K562 (cell line): ENCODE measurements around the gene PCSK6. TPM values are rescaled to one million over a fixed set of nuclear protein-coding genes. Genes with fewer than 3 reads are reported as not detected.

Experiments
- ATAC-seq: fragments of 200-7000 bp; cut with Tn5 transposase; 3 replicates; pipeline ENCODE4 v1.9.1; 2020; ENCODE audit warnings: moderate library complexity
- BruUV-seq: library from RNA; stranded (reverse); fragments of 400-500 nt; replicated peaks from 2 replicates; lab custom pipeline; 2021; lab: Mats Ljungman, UMichigan
- CTCF ChIA-PET: fragments of 300-600 bp; formaldehyde crosslinking; extraction: SDS; loops from one replicate; lab custom pipeline; 2021; ENCODE audit warnings: low intra/inter-chr PET ratio; lab: Yijun Ruan, JAX
- POLR2A ChIA-PET: fragments of 300-600, 350-650 bp; sonication (Branson Sonifier 250); formaldehyde crosslinking; extraction: SDS; loops from one replicate; lab custom pipeline; 2021; ENCODE audit warnings: antibody characterized with exemption, inconsistent platforms; lab: Yijun Ruan, JAX
- DNase-seq, 4 experiments: peaks; one replicate each; pipeline versions ENCODE4 v3.0.0 to v3.0.0-alpha.2; 2011 to 2018; ENCODE audit warnings: low spot score in 3 of 4, mixed read lengths in 3 of 4; ENCODE audit errors: extremely low read depth in 1 of 4
- FAIRE-seq: peaks from 2 replicates; lab custom pipeline; 2011; peaks lifted over from hg19 to GRCh38; lab: Jason Lieb, UNC
- H2AFZ ChIP-seq: 2 replicates; pipeline ENCODE4 v1.6.0; 2011; ENCODE audit warnings: low read depth, low read length, control low read depth, inconsistent platforms
- H3K27ac ChIP-seq: fragments of 200-600 bp; 3 replicates; pipeline ENCODE4 v1.8.0; 2011; ENCODE audit warnings: low read depth, mild to moderate bottlenecking, control low read depth, inconsistent platforms, low read length, moderate library complexity, mixed read lengths; ENCODE audit errors: extremely low read depth
- H3K27me3 ChIP-seq, 2 experiments: fragments of 300-600 bp in 1 of 2; 2 replicates in 1 of 2; 3 replicates in 1 of 2; pipeline versions ENCODE4 v1.6.0 to v1.8.0; 2011; ENCODE audit warnings: inconsistent platforms in 2 of 2, low read length in 2 of 2, mild to moderate bottlenecking in 1 of 2, mixed read lengths in 1 of 2, moderate library complexity in 1 of 2; ENCODE audit not compliant: control insufficient read depth in 2 of 2, insufficient read depth in 2 of 2
- H3K36me3 ChIP-seq: fragments of 300-600 bp; 3 replicates; pipeline ENCODE4 v1.8.0; 2011; ENCODE audit warnings: mild to moderate bottlenecking, low read length, inconsistent platforms; ENCODE audit not compliant: control insufficient read depth, insufficient read depth
- H3K4me1 ChIP-seq, 2 experiments: fragments of 200-600 bp in 1 of 2; replicated peaks in 1 of 2; 2 replicates in 1 of 2; 3 replicates in 1 of 2; pipeline versions ENCODE4 v1.5.1 to v1.8.0; 2011; ENCODE audit warnings: inconsistent platforms in 2 of 2, low read length in 2 of 2, mild to moderate bottlenecking in 1 of 2, mixed read lengths in 1 of 2, moderate library complexity in 1 of 2; ENCODE audit not compliant: control insufficient read depth in 2 of 2, insufficient read depth in 2 of 2
- H3K4me2 ChIP-seq: 2 replicates; pipeline ENCODE4 v1.6.1; 2011; ENCODE audit warnings: low read length, control low read depth, inconsistent platforms, mixed read lengths; ENCODE audit not compliant: insufficient read depth
- H3K4me3 ChIP-seq: fragments of 200-600 bp; sonication (generic), shearing (Covaris generic); 2 replicates; pipeline ENCODE4 v1.5.1; 2016; ENCODE audit warnings: control low read depth, inconsistent platforms
- H3K79me2 ChIP-seq: fragments of 200-600 bp; 3 replicates; pipeline ENCODE4 v1.8.0; 2011; ENCODE audit warnings: low read length, inconsistent platforms; ENCODE audit not compliant: control insufficient read depth, insufficient read depth
- H3K9ac ChIP-seq, 2 experiments: 2 replicates each; pipeline versions ENCODE4 v1.6.0 to v1.6.1; 2011; ENCODE audit warnings: low read depth in 2 of 2, low read length in 2 of 2, control low read depth in 1 of 2, inconsistent platforms in 1 of 2, mild to moderate bottlenecking in 1 of 2, mixed read lengths in 1 of 2; ENCODE audit not compliant: insufficient read depth in 1 of 2
- H3K9me1 ChIP-seq: one replicate; pipeline ENCODE4 v1.6.0; 2011; ENCODE audit warnings: inconsistent platforms, mild to moderate bottlenecking, low read length, moderate library complexity; ENCODE audit not compliant: control insufficient read depth, insufficient read depth
- H3K9me3 ChIP-seq: replicated peaks from 2 replicates; pipeline ENCODE4 v1.5.1; 2011; ENCODE audit warnings: low read depth, low read length, inconsistent platforms; ENCODE audit not compliant: control insufficient read depth, insufficient read depth
- H4K20me1 ChIP-seq: replicated peaks from 2 replicates; pipeline ENCODE4 v1.6.1; 2011; ENCODE audit warnings: low read length, inconsistent platforms, mixed read lengths; ENCODE audit not compliant: control insufficient read depth, insufficient read depth
- CBFB ChIP-seq: sonication (generic); formaldehyde crosslinking; IDR thresholded peaks from 2 replicates; pipeline ENCODE4 v1.4.0; 2020; ENCODE audit warnings: mild to moderate bottlenecking, missing genetic modification reagents
- MXI1 ChIP-seq: IDR thresholded peaks from 2 replicates; pipeline ENCODE4 v1.6.1; 2011; ENCODE audit warnings: low read depth, mild to moderate bottlenecking, improper control_type of control experiment, low read length
- XRCC3 ChIP-seq: fragments of 450-650 bp; IDR thresholded peaks from 2 replicates; pipeline ENCODE4 v1.6.1; 2017; ENCODE audit warnings: mild to moderate bottlenecking, moderate library complexity
- ZBTB7A ChIP-seq: IDR thresholded peaks from 2 replicates; pipeline ENCODE4 v1.6.1; 2011; ENCODE audit warnings: low read depth, mild to moderate bottlenecking, low read length, moderate library complexity, borderline replicate concordance; ENCODE audit not compliant: control insufficient read depth
- WGBS: fragments of 100-300 bp; shearing (Covaris generic); methylation state at CpG from one replicate; pipeline ENCODE4 v1.1.6; 2016; ENCODE audit warnings: low coverage, mixed read lengths; ENCODE audit not compliant: insufficient coverage; ENCODE audit errors: missing lambda C conversion rate; 5-methylcytosine and 5-hydroxymethylcytosine counted together
- in situ Hi-C: fragments of 300-500 bp; cut with MboI; formaldehyde crosslinking; loops from 4 replicates; pipeline ENCODE4 v1.15.0; 2018; ENCODE audit warnings: inconsistent platforms, mixed read lengths
- intact Hi-C: fragments of 100-400 bp; cut with micrococcal nuclease; formaldehyde crosslinking; loops from 2 replicates; pipeline ENCODE4 v1.14.2; 2022
- polyA plus RNA-seq, 8 experiments: library from polyadenylated mRNA; depleted of rRNA in 4 of 8; stranded (reverse) in 5 of 8; unstranded in 3 of 8; fragments of >200 nt; fragmentation: Nextera tagmentation in 2 of 8; fragmentation: Illumina TruSeq in 1 of 8; extraction: Ambion mirVana in 2 of 8; extraction: Trizol in 1 of 8; gene quantifications; 2 replicates each; pipeline versions ENCODE4 v1.2.1 to v1.2.3, GENCODE V29; 2011 to 2014; ENCODE audit warnings: inconsistent platforms in 1 of 8, missing spikeins in 1 of 8
- total RNA-seq, 7 experiments: library from RNA; depleted of rRNA in 6 of 7; stranded (reverse); fragments of >200 nt in 6 of 7; fragmentation: Illumina TruSeq in 2 of 7; extraction: Trizol in 2 of 7; gene quantifications; 2 replicates each; pipeline versions ENCODE4 v1.2.1 to v1.2.3, GENCODE V29; 2011 to 2021; ENCODE audit warnings: low replicate concordance in 1 of 7

Gene PCSK6
- total and polyA plus RNA-seq, 9 of the 15 experiments (the other 6 are each of a cell fraction or from before 2014, with no cell fraction given), result 2.2 to 32.6 (median 14.5) TPM

GRCh38 chr15:101450403-101451265 lies 38.9 kb downstream of the PCSK6 start:
- in situ Hi-C loops (no loop called here), intact Hi-C loops (no loop called here)
- Histone ChIP-seq H3K36me3 (peaks cover 4% of the 10 kb centered on the region; the same call in 1 of the 3 replicates), H2AFZ (no peak overlapping the region), H3K9ac (peak overlapping the region; percentile 35 to 50; a peak in 1 of 4 replicates), H3K27ac (peak overlapping the region; percentile 77), H3K9me1 (no peaks in the 10 kb centered on the region), H3K27me3 (no peaks in the 10 kb centered on the region), H3K9me3 (no peaks in the 10 kb centered on the region), H3K4me2 (peak overlapping the region; percentile 74), H3K4me3 (no peak overlapping the region), H4K20me1 (no peaks in the 10 kb centered on the region), H3K79me2 (peaks cover 40% of the 10 kb centered on the region), H3K4me1 (peaks cover 53 to 58% of the 10 kb centered on the region in 2 experiments)
- POLR2A ChIA-PET, result interaction anchor here (0.8 to 2.0 kb wide), 3 partner anchors 18 to 36 kb away, joined by 3 to 8 read pairs (median 5); no protein-coding TSS in a partner anchor
- CTCF ChIA-PET, result interaction anchor here (0.6 kb wide), 1 partner anchor 52 kb away, joined by 3 read pairs; no protein-coding TSS in a partner anchor
- no TSS peak for BruUV-seq
- 38% methylated on average over 15 of the region's 18 CpGs for WGBS
- TF ChIP-seq ZBTB7A (peak; percentile 28; the same call in 1 of the 2 replicates), MXI1 (no peak), CBFB (CRISPR knock-in tag) (0 out of 2 replicates have a peak, but pooled peaks have one; percentile 48), XRCC3 (no peak)
- DNase-seq, result no peak
- no peak for FAIRE-seq
- ATAC-seq, result no peak
